Measurements from ENCODE around the gene TAF8. TPM values are rescaled to one million over a fixed set of nuclear protein-coding genes. Genes with fewer than 3 reads are reported as not detected.

The TAF8 gene
- total and polyA plus RNA-seq, 10 of the 15 experiments (the other 5 are each of a cell fraction or from before 2014, with no cell fraction given): 11.7 to 30.9 (median 19.9) TPM

GRCh38 chr6:42105156-42105648, 54.9 kb downstream of the TAF8 start:
- in situ Hi-C loops (cut with MboI): no loop called here
- POLR2A ChIA-PET: no interaction called here

More at GRCh38 chr6:42105156-42105648, 54.9 kb downstream of the TAF8 start:
- H2AFZ ChIP-seq (ENCODE audit: control insufficient read depth, low read depth, low read length): no peak overlapping the region
- intact Hi-C loops (cut with micrococcal nuclease; ENCODE audit: unreplicated experiment): no loop called here
- no TSS peak for BruUV-seq (replicated peaks)
- ATAC-seq: no peak
- no peaks in the 10 kb centered on the region for H3K79me2 ChIP-seq (ENCODE audit: control insufficient read depth, insufficient read depth, low read length)
- no peaks in the 10 kb centered on the region for H3K4me1 ChIP-seq (ENCODE audit: control insufficient read depth, insufficient read depth, low read length)
- H3K27me3 ChIP-seq (replicated peaks in 1 of 2; ENCODE audit: control insufficient read depth in 2 of 2, insufficient read depth in 2 of 2, low read length in 1 of 2): peaks cover 0 to 3% of the 10 kb centered on the region in 2 experiments; a peak in 1 of 4 replicates
- no peak for DNase-seq (ENCODE audit: low read depth, low spot score)
- H3K9me3 ChIP-seq (replicated peaks; ENCODE audit: control insufficient read depth, insufficient read depth, low read length): no peaks in the 10 kb centered on the region; the same call in 2 of the 3 replicates
- no peak for FAIRE-seq
- no peak overlapping the region for H3K4me3 ChIP-seq
- no peak overlapping the region for H3K9ac ChIP-seq (ENCODE audit: control insufficient read depth, insufficient read depth, low read length)
- CTCF ChIA-PET: interaction anchor here (0.8 to 2.9 kb wide), 17 partner anchors 10 to 785 kb away, joined by 3 to 21 read pairs (median 6); partner anchors contain the start of genes PRICKLE4 and TAF8
- SMC1A ChIA-PET (ENCODE audit: uncharacterized antibody, unreplicated experiment): interaction anchor here (0.8 to 1.5 kb wide), 4 partner anchors 15 to 209 kb away, joined by 3 to 4 read pairs (median 4); no protein-coding TSS in a partner anchor
- RAD21 ChIA-PET (ENCODE audit: unreplicated experiment): interaction anchor here (1.1 to 2.4 kb wide), 5 partner anchors 12 to 110 kb away, joined by 5 to 11 read pairs (median 7); no protein-coding TSS in a partner anchor
- no peak overlapping the region for H3K4me2 ChIP-seq (ENCODE audit: control insufficient read depth, insufficient read depth)
- H3K36me3 ChIP-seq (ENCODE audit: control insufficient read depth in 2 of 2, insufficient read depth in 2 of 2, low read length in 1 of 2): no peaks in the 10 kb centered on the region
- 82% methylated on average over 15 of the region's 17 CpGs for WGBS (ENCODE audit: insufficient coverage, insufficient replicate concordance, low lambda C conversion rate, missing lambda C conversion rate)
- TF ChIP-seq TCF12 (IDR thresholded peaks at IDR 0.05; ENCODE audit: low read depth, low read length) (no peak), ZSCAN29 (IDR thresholded peaks at IDR 0.05) (no peak), POU2F2 (IDR thresholded peaks at IDR 0.05; ENCODE audit: borderline replicate concordance, low read depth, low read length) (no peak), CEBPZ (IDR thresholded peaks at IDR 0.05; ENCODE audit: low read depth, low read length) (no peak)
- no peaks in the 10 kb centered on the region for H4K20me1 ChIP-seq (ENCODE audit: control insufficient read depth, insufficient read depth)
- no peak overlapping the region for H3K27ac ChIP-seq (ENCODE audit: control insufficient read depth, insufficient read depth)

Measured in GM12878 (cell line).